Mesendoderm (in vitro differentiated cells): Measurements from ENCODE around the gene LASP1.
A peak's percentile ranks its signal among the peaks of the same experiment; 100 is the strongest.

ENCODE experiments used
- DNase-seq: peaks from one replicate; pipeline ENCODE4 v3.0.0; 2013
- H2AK5ac ChIP-seq: 2 replicates; pipeline ENCODE4 v1.6.1; 2013; ENCODE audit warnings: low read length, inconsistent platforms
- H2BK120ac ChIP-seq: 2 replicates; pipeline ENCODE4 v1.6.1; 2013; ENCODE audit warnings: low read depth, mild to moderate bottlenecking, low read length, moderate library complexity, mixed read lengths
- H2BK15ac ChIP-seq: replicated peaks from 2 replicates; pipeline ENCODE4 v1.6.1; 2013; ENCODE audit warnings: low read depth, mild to moderate bottlenecking, moderate library complexity
- H2BK5ac ChIP-seq: 2 replicates; pipeline ENCODE4 v1.6.1; 2013; ENCODE audit warnings: low read length, inconsistent platforms
- H3K18ac ChIP-seq: 2 replicates; pipeline ENCODE4 v1.6.1; 2013; ENCODE audit warnings: mild to moderate bottlenecking, low read length, mixed read lengths
- H3K23ac ChIP-seq: one replicate; pipeline ENCODE4 v1.6.1; 2013; ENCODE audit warnings: low read length
- H3K27ac ChIP-seq: 2 replicates; pipeline ENCODE4 v1.5.1; 2013; ENCODE audit warnings: low read depth, mild to moderate bottlenecking, inconsistent platforms, low read length, moderate library complexity
- H3K27me3 ChIP-seq: 2 replicates; pipeline ENCODE4 v1.6.1; 2013; ENCODE audit warnings: low read length, control low read depth, mild to moderate bottlenecking, inconsistent platforms; ENCODE audit not compliant: insufficient read depth, poor library complexity
- H3K36me3 ChIP-seq: 2 replicates; pipeline ENCODE4 v1.6.1; 2013; ENCODE audit warnings: low read length, inconsistent platforms; ENCODE audit not compliant: control insufficient read depth, insufficient read depth
- H3K4ac ChIP-seq: one replicate; pipeline ENCODE4 v1.6.1; 2013; ENCODE audit warnings: low read depth, mild to moderate bottlenecking, low read length, moderate library complexity
- H3K4me1 ChIP-seq: 2 replicates; pipeline ENCODE4 v1.6.1; 2013; ENCODE audit warnings: low read depth, low read length, inconsistent platforms; ENCODE audit not compliant: control insufficient read depth
- H3K4me2 ChIP-seq: 2 replicates; pipeline ENCODE4 v1.6.1; 2013; ENCODE audit warnings: low read length
- H3K4me3 ChIP-seq: 2 replicates; pipeline ENCODE4 v1.5.1; 2013; ENCODE audit warnings: mild to moderate bottlenecking, low read length
- H3K56ac ChIP-seq: one replicate; pipeline ENCODE4 v1.6.1; 2013; ENCODE audit warnings: low read length
- H3K79me1 ChIP-seq: 2 replicates; pipeline ENCODE4 v1.6.1; 2013; ENCODE audit warnings: low read length, inconsistent platforms
- H3K79me2 ChIP-seq: 2 replicates; pipeline ENCODE4 v1.6.1; 2013; ENCODE audit warnings: mild to moderate bottlenecking, low read length; ENCODE audit not compliant: control insufficient read depth, insufficient read depth
- H3K9ac ChIP-seq: 2 replicates; pipeline ENCODE4 v1.6.1; 2013; ENCODE audit warnings: low read length, inconsistent platforms
- H4K5ac ChIP-seq: one replicate; pipeline ENCODE4 v1.6.1; 2013; ENCODE audit warnings: low read length
- H4K8ac ChIP-seq: one replicate; pipeline ENCODE4 v1.6.1; 2013; ENCODE audit warnings: low read depth, mild to moderate bottlenecking, control low read depth, low read length, moderate library complexity
- WGBS: extraction: QIAGEN DNeasy Blood & Tissue Kit; methylation state at CpG from one replicate; pipeline ENCODE4 v1.1.7; 2013; ENCODE audit warnings: low lambda C conversion rate, missing lambda C conversion rate; ENCODE audit not compliant: insufficient coverage; ENCODE audit errors: extremely low coverage; 5-methylcytosine and 5-hydroxymethylcytosine counted together

LASP1 gene

DNA sequence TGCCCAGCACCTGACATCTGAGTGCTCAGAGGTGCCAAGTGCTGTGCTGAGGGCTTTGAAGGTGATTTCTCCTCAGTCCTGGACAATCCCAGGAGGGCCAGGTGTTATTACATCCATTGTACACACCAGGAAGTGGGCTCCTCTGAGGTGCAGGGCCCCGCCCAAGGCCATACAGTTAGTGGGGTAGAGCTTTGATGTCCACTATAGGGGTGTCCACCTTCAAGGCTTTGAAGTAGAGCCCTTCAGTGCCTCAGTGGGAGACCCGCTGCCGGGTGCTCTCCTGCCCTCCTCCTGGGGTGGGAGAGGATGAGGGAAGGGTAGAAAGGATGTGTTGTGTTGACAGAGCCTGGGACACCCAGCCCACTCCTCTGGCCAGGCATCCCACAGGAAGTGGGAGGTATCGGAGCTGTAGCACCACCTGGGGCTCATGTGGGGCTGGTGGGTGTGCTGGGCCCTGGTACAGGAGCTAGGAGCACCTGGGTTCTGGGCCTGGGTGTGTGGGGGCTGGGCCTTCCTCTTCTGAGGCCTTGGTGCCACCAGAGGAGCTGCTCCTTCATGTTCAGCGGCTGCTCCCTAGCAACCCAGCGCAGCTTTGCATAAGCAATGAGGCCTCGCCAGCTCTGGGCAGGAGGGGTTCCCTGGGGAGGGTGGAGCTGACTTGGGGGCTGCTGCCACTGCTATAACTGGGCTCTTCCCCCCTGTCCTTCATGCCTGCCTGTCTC, 7.4 kb downstream of the LASP1 start:
- Histone ChIP-seq H3K27me3 (no peaks in the 10 kb centered on the region), H3K79me2 (peaks cover 70% of the 10 kb centered on the region), H3K4ac (no peak overlapping the region), H3K4me1 (peaks cover 24% of the 10 kb centered on the region), H4K8ac (no peak overlapping the region), H3K27ac (no peak overlapping the region), H3K23ac (peak overlapping the region; percentile 3), H2BK5ac (peak overlapping the region; percentile 15), H2BK15ac (no peak overlapping the region), H2BK120ac (no peak overlapping the region), H3K56ac (peak overlapping the region; percentile 58), H2AK5ac (no peak overlapping the region), H3K79me1 (peaks cover 25% of the 10 kb centered on the region), H3K36me3 (peaks cover 2% of the 10 kb centered on the region), H4K5ac (no peak overlapping the region), H3K18ac (no peak overlapping the region), H3K9ac (peak overlapping the region; percentile 24), H3K4me2 (no peak overlapping the region), H3K4me3 (no peak overlapping the region)
- WGBS: no CpG with 5 or more reads among the region's 7 CpGs
- DNase-seq: peak; percentile 52

DNA sequence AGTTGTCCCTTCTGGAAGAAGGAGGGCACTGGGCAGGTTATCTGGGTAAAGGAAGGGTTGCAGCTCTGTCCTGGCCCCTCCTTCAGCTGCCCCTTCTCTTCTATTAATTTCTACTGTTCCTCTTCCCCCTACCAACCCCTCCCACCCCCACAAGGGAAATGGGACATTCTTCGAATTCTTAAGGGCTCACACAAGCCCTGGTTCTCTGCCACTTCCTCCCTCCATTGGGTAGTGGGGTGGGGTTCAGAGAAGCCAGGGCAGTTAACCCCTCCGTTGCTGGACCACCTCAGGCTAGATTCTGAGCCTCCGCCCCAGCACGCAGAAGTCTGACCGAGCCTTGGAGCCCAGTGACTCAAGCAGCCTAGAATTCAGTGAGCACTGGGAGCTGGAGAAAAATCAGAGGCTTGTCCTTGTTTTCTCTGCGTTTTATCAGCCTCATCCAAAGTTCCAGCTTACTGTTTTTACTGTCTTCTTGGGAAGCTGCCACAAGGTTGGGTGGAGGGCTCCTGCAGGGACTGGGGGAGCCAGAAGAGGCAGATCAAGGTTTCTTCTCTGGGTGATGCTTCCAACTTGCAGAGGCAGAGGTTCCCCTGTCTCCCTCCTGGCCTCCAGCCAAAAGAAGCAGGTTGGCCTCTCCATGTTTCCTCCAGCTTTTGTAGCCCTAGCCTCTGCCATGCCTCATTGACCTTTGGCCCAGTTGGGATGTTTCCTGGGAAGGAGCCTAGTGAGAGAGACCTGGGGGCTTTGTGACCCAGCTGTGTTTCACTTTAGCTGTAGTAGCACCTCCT, 10.2 kb downstream of the LASP1 start:
- peaks cover 27% of the 10 kb centered on the region for H3K79me1 ChIP-seq
- DNase-seq: peak; percentile 99
- no CpG with 5 or more reads among the region's 6 CpGs for WGBS
- H3K27ac ChIP-seq: peak overlapping the region; percentile 88
- no peak overlapping the region for H2BK15ac ChIP-seq
- H4K8ac ChIP-seq: peak overlapping the region; percentile 88
- no peak overlapping the region for H4K5ac ChIP-seq
- peak overlapping the region; percentile 90 for H3K23ac ChIP-seq
- H2BK120ac ChIP-seq: no peak overlapping the region
- no peak overlapping the region for H3K4me3 ChIP-seq
- H3K27me3 ChIP-seq: no peaks in the 10 kb centered on the region
- peaks cover 2% of the 10 kb centered on the region for H3K36me3 ChIP-seq
- H3K9ac ChIP-seq: peak overlapping the region; percentile 52
- peak overlapping the region; percentile 84 for H3K18ac ChIP-seq
- peaks cover 27% of the 10 kb centered on the region for H3K4me1 ChIP-seq
- peak overlapping the region; percentile 79 for H2AK5ac ChIP-seq
- H2BK5ac ChIP-seq: peak overlapping the region; percentile 84
- H3K4me2 ChIP-seq: peak overlapping the region; percentile 19
- H3K4ac ChIP-seq: no peak overlapping the region
- H3K79me2 ChIP-seq: peaks cover 58% of the 10 kb centered on the region
- peak overlapping the region; percentile 84 for H3K56ac ChIP-seq

DNA sequence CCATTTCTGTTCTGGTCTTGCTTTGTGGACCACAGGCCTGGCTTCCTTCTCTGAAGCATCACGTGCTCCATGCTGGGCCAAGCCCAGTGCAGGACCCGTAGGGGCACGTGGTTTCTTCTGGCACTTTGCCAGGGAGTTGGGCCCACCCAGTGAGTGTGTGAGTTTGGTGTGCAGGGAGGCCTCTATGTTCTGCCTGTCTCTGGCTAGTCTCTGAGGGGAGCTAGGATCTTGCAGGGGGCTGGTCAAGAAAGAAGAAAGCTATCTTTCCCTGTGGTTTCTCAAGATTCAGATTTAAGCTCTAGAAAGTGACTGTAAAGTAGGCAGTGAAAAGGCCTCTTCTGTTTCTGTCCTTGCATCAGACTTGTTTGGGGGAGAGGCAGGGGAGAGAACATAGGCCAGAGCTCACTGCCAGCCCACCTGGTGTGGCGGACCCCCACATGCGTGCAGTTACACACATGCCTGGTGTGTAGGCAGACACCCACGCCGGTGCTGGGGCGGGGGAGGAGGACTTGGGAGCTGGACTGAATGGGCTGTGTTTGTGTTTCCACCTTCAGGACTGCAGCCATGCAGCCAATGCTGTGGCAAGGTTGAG, 11.8 kb downstream of the LASP1 start:
- Histone ChIP-seq H2BK120ac (no peak overlapping the region), H3K23ac (no peak overlapping the region), H3K79me2 (peaks cover 62% of the 10 kb centered on the region), H3K27me3 (no peaks in the 10 kb centered on the region), H3K18ac (no peak overlapping the region), H3K4me1 (peaks cover 33% of the 10 kb centered on the region), H3K36me3 (peaks cover 2% of the 10 kb centered on the region), H3K56ac (peak overlapping the region; percentile 77), H3K4ac (no peak overlapping the region), H2AK5ac (no peak overlapping the region), H2BK15ac (no peak overlapping the region), H3K4me2 (no peak overlapping the region), H3K9ac (peak overlapping the region; percentile 37), H3K27ac (no peak overlapping the region), H4K8ac (no peak overlapping the region), H3K79me1 (peaks cover 37% of the 10 kb centered on the region), H4K5ac (no peak overlapping the region), H3K4me3 (no peak overlapping the region), H2BK5ac (peak overlapping the region; percentile 17)
- WGBS: no CpG with 5 or more reads among the region's 8 CpGs
- DNase-seq: no peak

DNA sequence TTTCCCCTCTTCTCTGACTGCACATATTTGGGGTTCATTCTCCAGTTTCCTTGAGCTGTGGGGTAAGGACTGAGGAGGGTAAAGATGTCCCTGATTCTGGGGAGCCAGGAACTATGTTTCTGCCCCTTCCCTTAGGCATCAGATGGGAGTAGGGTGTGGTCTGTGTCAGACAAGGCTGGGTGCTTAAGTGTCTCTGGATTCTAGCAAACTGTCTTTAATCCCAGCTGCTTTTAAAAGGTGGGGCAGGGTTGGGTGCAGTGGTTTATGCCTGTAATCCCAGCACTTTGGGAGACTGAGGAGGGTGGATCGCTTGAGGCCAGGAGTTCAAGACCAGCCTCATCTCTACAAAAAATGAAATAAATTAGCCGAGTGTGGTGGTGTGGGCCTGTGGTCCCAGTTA, 13.0 kb downstream of the LASP1 start:
- H3K56ac ChIP-seq: peak overlapping the region; percentile 68
- H2AK5ac ChIP-seq: no peak overlapping the region
- H2BK5ac ChIP-seq: no peak overlapping the region
- H3K79me1 ChIP-seq: peaks cover 33% of the 10 kb centered on the region
- no peak overlapping the region for H2BK120ac ChIP-seq
- DNase-seq: no peak
- H3K27ac ChIP-seq: peak overlapping the region; percentile 65
- H4K8ac ChIP-seq: no peak overlapping the region
- H3K18ac ChIP-seq: no peak overlapping the region
- no peak overlapping the region for H3K23ac ChIP-seq
- no peak overlapping the region for H2BK15ac ChIP-seq
- no peak overlapping the region for H4K5ac ChIP-seq
- WGBS: no CpG with 5 or more reads among the region's 2 CpGs
- H3K4me1 ChIP-seq: peaks cover 27% of the 10 kb centered on the region
- peaks cover 2% of the 10 kb centered on the region for H3K36me3 ChIP-seq
- peaks cover 61% of the 10 kb centered on the region for H3K79me2 ChIP-seq
- no peak overlapping the region for H3K4me2 ChIP-seq
- no peak overlapping the region for H3K4ac ChIP-seq
- H3K27me3 ChIP-seq: no peaks in the 10 kb centered on the region
- no peak overlapping the region for H3K4me3 ChIP-seq
- H3K9ac ChIP-seq: no peak overlapping the region

DNA sequence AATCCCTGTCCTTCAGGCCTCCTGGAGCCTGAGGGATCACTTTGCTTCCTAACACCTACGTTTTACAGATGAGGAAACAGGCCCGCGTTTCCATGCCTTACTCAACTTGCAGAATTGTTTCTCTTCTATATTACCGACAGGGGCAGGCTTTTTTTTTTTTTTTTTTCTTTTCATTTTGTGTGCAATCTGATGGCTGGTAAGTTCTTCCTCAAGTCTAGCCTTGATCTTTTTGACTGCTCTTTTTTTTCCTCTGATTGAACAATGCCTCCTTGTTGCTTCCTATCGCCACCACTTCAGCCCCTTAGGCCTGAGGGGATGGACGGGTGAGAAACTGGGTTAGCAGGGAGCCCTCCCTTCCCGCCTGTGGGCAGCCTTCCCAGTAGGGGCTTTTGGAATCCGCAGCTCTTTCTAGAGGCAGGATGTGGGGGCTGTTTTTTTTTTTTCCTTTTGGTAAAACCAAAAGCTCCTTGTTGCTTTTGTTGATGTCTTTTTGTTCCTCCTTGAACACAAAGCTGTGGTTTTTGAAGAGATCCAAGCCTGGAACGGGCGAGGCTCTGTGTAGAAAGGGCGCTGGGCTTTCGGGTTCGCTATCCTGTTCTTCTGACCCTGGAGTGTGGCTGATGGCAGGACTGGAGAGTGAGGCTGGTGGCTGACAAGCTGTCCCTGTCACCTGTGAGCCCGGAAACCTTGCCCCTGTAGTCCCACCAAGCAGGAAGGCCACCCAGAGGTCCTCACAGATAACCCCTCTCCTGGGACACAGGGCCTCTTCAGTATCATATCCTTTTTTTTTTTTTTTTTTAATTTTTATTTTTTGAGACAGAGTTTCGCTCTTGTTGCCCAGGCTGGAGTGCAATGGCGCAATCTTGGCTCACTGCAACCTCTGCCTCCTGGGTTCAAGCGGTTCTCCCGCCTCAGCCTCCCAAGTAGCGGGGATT, 14.0 kb downstream of the LASP1 start:
- Histone ChIP-seq H4K5ac (no peak overlapping the region), H2AK5ac (peak overlapping the region; percentile 70), H3K9ac (peak overlapping the region; percentile 64), H3K23ac (peak overlapping the region; percentile 29), H3K36me3 (peaks cover 2% of the 10 kb centered on the region), H2BK15ac (no peak overlapping the region), H3K56ac (peak overlapping the region; percentile 75), H2BK5ac (peak overlapping the region; percentile 54), H3K4me3 (no peak overlapping the region), H3K79me2 (peaks cover 61% of the 10 kb centered on the region), H3K79me1 (peaks cover 31% of the 10 kb centered on the region), H2BK120ac (no peak overlapping the region), H4K8ac (no peak overlapping the region), H3K18ac (peak overlapping the region; percentile 51), H3K4me1 (peaks cover 26% of the 10 kb centered on the region), H3K4me2 (no peak overlapping the region), H3K4ac (peak overlapping the region; percentile 17), H3K27me3 (no peaks in the 10 kb centered on the region), H3K27ac (peak overlapping the region; percentile 65)
- DNase-seq: peak; percentile 89
- no CpG with 5 or more reads among the region's 19 CpGs for WGBS
